KBM-7 (cell line): ENCODE measurements around the gene KLHL29.

Experiments
- DNase-seq: peaks from one replicate; pipeline ENCODE4 v3.0.0-alpha.2; 2015
- in situ Hi-C: fragments of 300-500 bp; cut with MboI; formaldehyde crosslinking; loops from 2 replicates; pipeline ENCODE4 v1.14.3; 2020; ENCODE audit warnings: low sequenced_read_pairs, low pct_unique_long_range_greater_than_20kb, mixed read lengths

The KLHL29 gene

GRCh38 chr2:23498943-23499342 is 114.0 kb downstream of the KLHL29 start:
- in situ Hi-C loops, result no loop called here
- DNase-seq, result no peak

GRCh38 chr2:23499439-23499838 is 114.5 kb downstream of the KLHL29 start:
- in situ Hi-C loops, result no loop called here

GRCh38 chr2:23500836-23501235 is 115.9 kb downstream of the KLHL29 start:
- in situ Hi-C loops, result no loop called here
- no peak for DNase-seq

More at GRCh38 chr2:23499439-23499838, 114.5 kb downstream of the KLHL29 start:
- DNase-seq, result no peak

- in situ Hi-C loops, result no loop called here
- DNase-seq, result no peak
Observed at GRCh38 chr2:23502096-23502495, 117.1 kb downstream of the KLHL29 start.

- no peak for DNase-seq
- in situ Hi-C loops, result no loop called here
Observed at GRCh38 chr2:23503097-23503496, 118.1 kb downstream of the KLHL29 start.

GRCh38 chr2:23503682-23504081 is 118.7 kb downstream of the KLHL29 start:
- in situ Hi-C loops, result no loop called here
- DNase-seq, result no peak

- in situ Hi-C loops, result no loop called here
- DNase-seq, result no peak
Observed at GRCh38 chr2:23504591-23504990, 119.6 kb downstream of the KLHL29 start.

GRCh38 chr2:23505218-23505983 is 120.4 kb downstream of the KLHL29 start:
- DNase-seq, result no peak
- in situ Hi-C loops, result no loop called here

GRCh38 chr2:23505984-23506380 is 121.0 kb downstream of the KLHL29 start:
- no peak for DNase-seq
- in situ Hi-C loops, result no loop called here

- in situ Hi-C loops, result no loop called here
Observed at GRCh38 chr2:23506531-23507266, 121.7 kb downstream of the KLHL29 start.

GRCh38 chr2:23507267-23508065 is 122.5 kb downstream of the KLHL29 start:
- no peak for DNase-seq
- in situ Hi-C loops, result no loop called here

More at GRCh38 chr2:23506531-23507266, 121.7 kb downstream of the KLHL29 start:
- DNase-seq, result peak; percentile 33

- DNase-seq, result no peak
- in situ Hi-C loops, result no loop called here
Observed at GRCh38 chr2:23508066-23508390, 123.0 kb downstream of the KLHL29 start.

GRCh38 chr2:23509103-23509502 is 124.1 kb downstream of the KLHL29 start:
- no peak for DNase-seq
- in situ Hi-C loops, result no loop called here

GRCh38 chr2:23509596-23510292 is 124.8 kb downstream of the KLHL29 start:
- in situ Hi-C loops, result no loop called here
- DNase-seq, result no peak

- no peak for DNase-seq
- in situ Hi-C loops, result no loop called here
Observed at GRCh38 chr2:23510471-23510870, 125.5 kb downstream of the KLHL29 start.

GRCh38 chr2:23512778-23513177 is 127.8 kb downstream of the KLHL29 start:
- in situ Hi-C loops, result no loop called here
- DNase-seq, result no peak

GRCh38 chr2:23513245-23513871 is 128.4 kb downstream of the KLHL29 start:
- DNase-seq, result no peak
- in situ Hi-C loops, result no loop called here

GRCh38 chr2:23513872-23514793 is 129.2 kb downstream of the KLHL29 start:
- in situ Hi-C loops, result no loop called here
- DNase-seq, result no peak
